RWPE1 (cell line): ENCODE measurements around the gene TCF15.

ENCODE experiments used
- CTCF ChIA-PET: fragments of 350-600 bp; sonication (Branson Sonifier 250); formaldehyde crosslinking; extraction: SDS; loops from one replicate; lab custom pipeline; 2021; lab: Yijun Ruan, JAX
- POLR2A ChIA-PET: fragments of 400-600 bp; formaldehyde crosslinking; extraction: SDS; loops from one replicate; lab custom pipeline; 2020; ENCODE audit warnings: antibody characterized with exemption; ENCODE audit not compliant: low non-redundant PET; lab: Yijun Ruan, JAX
- DNase-seq: peaks from one replicate; pipeline ENCODE4 v3.0.0; 2012; ENCODE audit warnings: low spot score
- H3K27ac ChIP-seq: fragments of 450-650 bp; 2 replicates; pipeline ENCODE4 v1.5.1; 2017
- TF ChIP-seq, protein P1 (sequence below): fragments of 450-650 bp; conservative IDR thresholded peaks from 2 replicates; pipeline ENCODE4 v1.5.1; 2017; ENCODE audit warnings: low read depth, mild to moderate bottlenecking

TCF15 gene

GRCh38 chr20:571754-572441 lies 38.2 kb downstream of the TCF15 start:
- DNase-seq: no peak
- H3K27ac ChIP-seq: no peak overlapping the region
- ChIA-PET CTCF (interaction anchor here (1.3 to 2.2 kb wide), 2 partner anchors 10 to 74 kb away, joined by 4 to 9 read pairs; no protein-coding TSS in a partner anchor), POLR2A (no interaction called here)
- TF ChIP-seq, protein P1, sequence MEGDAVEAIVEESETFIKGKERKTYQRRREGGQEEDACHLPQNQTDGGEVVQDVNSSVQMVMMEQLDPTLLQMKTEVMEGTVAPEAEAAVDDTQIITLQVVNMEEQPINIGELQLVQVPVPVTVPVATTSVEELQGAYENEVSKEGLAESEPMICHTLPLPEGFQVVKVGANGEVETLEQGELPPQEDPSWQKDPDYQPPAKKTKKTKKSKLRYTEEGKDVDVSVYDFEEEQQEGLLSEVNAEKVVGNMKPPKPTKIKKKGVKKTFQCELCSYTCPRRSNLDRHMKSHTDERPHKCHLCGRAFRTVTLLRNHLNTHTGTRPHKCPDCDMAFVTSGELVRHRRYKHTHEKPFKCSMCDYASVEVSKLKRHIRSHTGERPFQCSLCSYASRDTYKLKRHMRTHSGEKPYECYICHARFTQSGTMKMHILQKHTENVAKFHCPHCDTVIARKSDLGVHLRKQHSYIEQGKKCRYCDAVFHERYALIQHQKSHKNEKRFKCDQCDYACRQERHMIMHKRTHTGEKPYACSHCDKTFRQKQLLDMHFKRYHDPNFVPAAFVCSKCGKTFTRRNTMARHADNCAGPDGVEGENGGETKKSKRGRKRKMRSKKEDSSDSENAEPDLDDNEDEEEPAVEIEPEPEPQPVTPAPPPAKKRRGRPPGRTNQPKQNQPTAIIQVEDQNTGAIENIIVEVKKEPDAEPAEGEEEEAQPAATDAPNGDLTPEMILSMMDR: no peak

- DNase-seq: no peak
- no peak overlapping the region for H3K27ac ChIP-seq
- POLR2A ChIA-PET: no interaction called here
- CTCF ChIA-PET: interaction anchor here (0.7 kb wide), 1 partner anchor 98 kb away, joined by 5 read pairs; no protein-coding TSS in a partner anchor
- TF ChIP-seq, protein P1: no peak
These were observed 41.3 kb downstream of the TCF15 start for GRCh38 chr20:568673-569415.

DNA sequence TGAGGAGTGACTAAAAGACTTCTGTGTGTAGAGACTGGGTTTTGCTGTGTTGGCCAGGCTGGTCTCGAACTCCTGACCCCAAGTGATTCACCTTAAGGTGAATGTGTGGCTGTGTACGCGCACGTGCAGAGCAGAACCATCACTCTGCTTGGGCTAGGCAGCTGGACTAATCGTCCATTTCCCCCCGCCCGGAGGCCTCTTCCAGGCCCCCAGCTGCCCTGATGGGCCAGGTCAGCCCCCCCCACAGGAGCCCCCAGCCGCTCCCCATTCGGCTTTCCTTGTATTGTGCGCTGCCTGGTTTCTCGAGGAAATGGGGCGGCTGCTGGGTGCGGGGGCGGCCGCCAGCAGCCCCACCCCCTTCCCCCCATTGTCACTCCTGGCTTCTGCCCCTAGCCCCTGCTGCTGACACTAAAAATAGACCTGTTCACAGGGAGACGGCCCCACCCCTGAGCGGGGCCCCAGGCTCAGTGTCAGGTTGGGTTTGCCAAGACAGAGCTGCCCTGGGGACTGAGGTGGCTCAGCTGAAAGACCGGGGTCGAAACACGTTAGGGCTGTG lies 41.9 kb downstream of the TCF15 start:
- H3K27ac ChIP-seq: no peak overlapping the region
- ChIA-PET POLR2A (no interaction called here), CTCF (interaction anchor here (1.2 kb wide), 1 partner anchor 77 kb away, joined by 3 read pairs; no protein-coding TSS in a partner anchor)
- DNase-seq: no peak
- TF ChIP-seq, protein P1: no peak

- no peak for DNase-seq
- ChIA-PET POLR2A (no interaction called here), CTCF (interaction anchor here (0.6 to 1.2 kb wide), 2 partner anchors 77 to 175 kb away, joined by 3 to 4 read pairs; no protein-coding TSS in a partner anchor)
- TF ChIP-seq, protein P1: no peak
- H3K27ac ChIP-seq: no peak overlapping the region
These were observed 45.9 kb downstream of the TCF15 start for GRCh38 chr20:564192-564591.

DNA sequence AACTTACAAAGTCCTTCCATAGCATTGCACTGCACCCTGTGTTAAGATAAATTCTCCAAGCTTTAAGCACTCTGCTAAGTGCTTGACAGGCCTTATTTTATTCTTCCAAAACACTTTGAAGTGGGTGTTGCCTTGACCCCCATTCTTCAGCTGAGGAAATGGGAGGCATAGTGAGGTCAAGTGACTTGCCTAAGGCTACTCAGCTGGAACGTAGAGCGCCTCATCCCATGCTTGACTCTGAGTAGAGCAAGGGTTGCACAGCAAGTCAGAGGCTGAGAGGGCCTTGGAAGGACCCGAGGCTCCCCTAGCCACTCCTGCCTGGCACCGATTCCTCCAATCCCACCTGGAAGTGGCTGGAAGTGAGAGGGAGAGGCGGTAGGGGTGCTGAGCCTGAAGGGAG lies 46.9 kb downstream of the TCF15 start:
- no peak for DNase-seq
- ChIA-PET CTCF (interaction anchor here (0.5 to 2.8 kb wide), 5 partner anchors 82 to 231 kb away, joined by 4 to 35 read pairs (median 7); no protein-coding TSS in a partner anchor), POLR2A (no interaction called here)
- TF ChIP-seq, protein P1: no peak
- no peak overlapping the region for H3K27ac ChIP-seq

GRCh38 chr20:562232-562897 lies 47.7 kb downstream of the TCF15 start:
- no peak overlapping the region for H3K27ac ChIP-seq
- TF ChIP-seq, protein P1: no peak
- POLR2A ChIA-PET: no interaction called here
- no peak for DNase-seq
- CTCF ChIA-PET: interaction anchor here (0.5 to 2.8 kb wide), 10 partner anchors 10 to 207 kb away, joined by 3 to 35 read pairs (median 4); no protein-coding TSS in a partner anchor
